SK-N-SH (cell line): ENCODE measurements around the gene IL9.

ENCODE experiments used
- FOSL2 ChIP-seq: IDR thresholded peaks from 2 replicates; pipeline ENCODE4 v1.4.0; 2012; ENCODE audit warnings: low read depth, mild to moderate bottlenecking, moderate library complexity, borderline replicate concordance
- POLR2AphosphoS5 ChIP-seq: IDR thresholded peaks from 2 replicates; pipeline ENCODE4 v1.6.1; 2012; ENCODE audit warnings: low read depth, low read length
- YY1 ChIP-seq: IDR thresholded peaks from 2 replicates; pipeline ENCODE4 v1.4.0; 2012; ENCODE audit warnings: low read depth, mild to moderate bottlenecking
- TF ChIP-seq, protein P1 (sequence below): fragments of 200-600 bp; sonication (generic); IDR thresholded peaks from 2 replicates; pipeline ENCODE4 v1.6.1; 2017; ENCODE audit warnings: antibody characterized with exemption, mild to moderate bottlenecking, moderate library complexity

DNA sequence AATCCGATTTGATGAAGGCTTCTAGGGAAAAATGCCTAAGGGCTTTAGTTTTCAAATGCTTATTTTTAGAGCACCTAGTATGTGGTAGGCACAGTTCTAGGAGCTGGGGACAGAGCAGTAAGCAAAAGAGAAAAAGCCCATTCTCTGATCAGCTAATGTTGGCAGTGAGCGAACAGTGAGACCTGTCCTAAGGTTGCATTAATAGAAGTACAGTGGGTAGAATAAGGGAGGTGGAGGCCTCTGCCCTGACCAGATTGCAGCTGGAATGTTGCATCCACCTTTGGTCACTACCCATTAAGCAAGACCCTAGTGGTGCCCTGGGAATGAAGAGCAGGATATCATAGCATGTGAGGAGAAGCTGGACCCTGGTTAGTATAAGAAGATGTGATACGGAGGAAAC lies 20.1 kb downstream of the IL9 start:
- TF ChIP-seq YY1 (no peak), POLR2AphosphoS5 (no peak), FOSL2 (no peak)
- TF ChIP-seq, protein P1, sequence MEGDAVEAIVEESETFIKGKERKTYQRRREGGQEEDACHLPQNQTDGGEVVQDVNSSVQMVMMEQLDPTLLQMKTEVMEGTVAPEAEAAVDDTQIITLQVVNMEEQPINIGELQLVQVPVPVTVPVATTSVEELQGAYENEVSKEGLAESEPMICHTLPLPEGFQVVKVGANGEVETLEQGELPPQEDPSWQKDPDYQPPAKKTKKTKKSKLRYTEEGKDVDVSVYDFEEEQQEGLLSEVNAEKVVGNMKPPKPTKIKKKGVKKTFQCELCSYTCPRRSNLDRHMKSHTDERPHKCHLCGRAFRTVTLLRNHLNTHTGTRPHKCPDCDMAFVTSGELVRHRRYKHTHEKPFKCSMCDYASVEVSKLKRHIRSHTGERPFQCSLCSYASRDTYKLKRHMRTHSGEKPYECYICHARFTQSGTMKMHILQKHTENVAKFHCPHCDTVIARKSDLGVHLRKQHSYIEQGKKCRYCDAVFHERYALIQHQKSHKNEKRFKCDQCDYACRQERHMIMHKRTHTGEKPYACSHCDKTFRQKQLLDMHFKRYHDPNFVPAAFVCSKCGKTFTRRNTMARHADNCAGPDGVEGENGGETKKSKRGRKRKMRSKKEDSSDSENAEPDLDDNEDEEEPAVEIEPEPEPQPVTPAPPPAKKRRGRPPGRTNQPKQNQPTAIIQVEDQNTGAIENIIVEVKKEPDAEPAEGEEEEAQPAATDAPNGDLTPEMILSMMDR, result no peak
